Pancreas (tissue), 10 donors: ENCODE data around the gene SPRR5. TPM values are rescaled to one million over a fixed set of nuclear protein-coding genes. Genes with fewer than 3 reads are reported as not detected.

ENCODE experiments used
- ATAC-seq, 4 donors: fragments of 200-7000 bp; cut with Tn5 transposase; one replicate each; pipeline versions ENCODE4 v1.8.0 to v1.9.1; 2020; ENCODE audit warnings: mild to moderate bottlenecking in 4 of 4, moderate library complexity in 4 of 4
- DNase-seq, 6 donors: peaks; one replicate each; pipeline ENCODE4 v3.0.0-alpha.2; 2020
- FAIRE-seq: peaks from 2 replicates; lab custom pipeline; 2012; peaks lifted over from hg19 to GRCh38; lab: Jason Lieb, UNC
- H3K27ac ChIP-seq, 4 donors: fragments of 200-600 bp; sonication (generic); 1 replicate in 3 of 4; 2 replicates in 1 of 4; pipeline versions ENCODE4 v1.5.0 to v1.8.0; 2020
- H3K27me3 ChIP-seq, 4 donors: fragments of 200-600 bp; one replicate each; pipeline ENCODE4 v1.8.0; 2021
- H3K36me3 ChIP-seq, 3 donors: fragments of 200-600 bp; sonication (generic) in 1 of 3; one replicate each; pipeline versions ENCODE4 v1.5.0 to v1.8.0; 2020 to 2021
- H3K4me1 ChIP-seq, 3 donors: fragments of 200-600 bp; one replicate each; pipeline ENCODE4 v1.8.0; 2021
- H3K4me3 ChIP-seq, 4 donors: fragments of 200-600 bp; sonication (generic) in 2 of 4; one replicate each; pipeline versions ENCODE4 v1.5.0 to v1.8.0; 2020 to 2021
- H3K9me3 ChIP-seq, 4 donors: fragments of 200-600 bp; one replicate each; pipeline ENCODE4 v1.8.0; 2021
- WGBS, 2 donors: extraction: QIAGEN DNeasy Blood & Tissue Kit; methylation state at CpG; one replicate each; pipeline ENCODE4 v1.1.7; 2013; 5-methylcytosine and 5-hydroxymethylcytosine counted together
- intact Hi-C, 3 donors: fragments of 100-400 bp; cut with DNase I; formaldehyde crosslinking; loops; one replicate each; pipeline versions ENCODE4 v1.11.1 to v1.14.2; 2022
- polyA plus RNA-seq, 2 donors: library from polyadenylated mRNA; stranded (reverse); fragments of 200-250 nt; gene quantifications; one replicate each; pipeline ENCODE4 v1.2.3, GENCODE V29; 2013
- total RNA-seq, 6 donors: library from RNA; stranded (reverse); fragmentation: NEBNext Ultra II Directional in 4 of 6; extraction: Animal tissue kit (Norgen Biotek cat#: 25700) in 4 of 6; gene quantifications; one replicate each; pipeline versions ENCODE4 v1.2.1 to v1.2.4, GENCODE V29; 2021 to 2023
- TF ChIP-seq, protein P1 (sequence below), 4 donors: fragments of 200-600 bp; sonication (generic) in 3 of 4; IDR thresholded peaks; one replicate each; pipeline versions ENCODE4 v1.5.0 to v1.8.0; 2021; ENCODE audit warnings: antibody characterized with exemption in 4 of 4
- donor health status: healthy with polysubstance abuse.
- donor health status: DM: no; HTN: no; CAD: no; lungs with moderate emphysema.
- donor health status: DM: no; HTN: no; CAD: no.
- donor health status: control.
- donor health status: control.
- donor health status: Bipolar disorder and iron deficiency.
- donor health status: DM: yes; HTN: yes; CAD: no.
- donor health status: DM: no; HTN: no; CAD: no.
- donor health status: DM: no; HTN: no; CAD: no.
- donor health status: DM: yes; HTN: yes; CAD: no.

Gene SPRR5
- total and polyA plus RNA-seq, 8 donors: not detected

DNA sequence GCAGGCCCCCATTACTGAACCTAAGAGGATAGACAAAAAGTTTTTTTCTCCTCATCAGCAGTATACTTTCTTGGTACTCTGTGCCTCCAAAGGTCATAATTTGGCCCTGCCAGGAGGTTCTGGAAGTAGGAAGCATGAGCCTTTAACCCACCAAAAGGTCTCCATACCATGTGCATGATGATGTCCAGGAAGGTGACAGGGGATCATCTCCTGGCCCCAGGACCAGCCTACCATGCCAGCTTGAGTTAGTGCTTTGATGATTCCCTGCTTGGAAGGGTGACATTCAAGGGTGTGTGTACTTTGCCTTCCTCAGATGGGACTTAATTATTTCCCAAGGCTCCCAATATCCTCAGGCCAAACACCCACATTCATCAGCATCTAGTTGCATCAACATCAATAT lies 30.6 kb downstream of the SPRR5 start:
- FAIRE-seq (no peak), ATAC-seq (no peak), DNase-seq (no peak)
- Histone ChIP-seq H3K36me3 (no peaks in the 10 kb centered on the region), H3K27ac (no peak overlapping the region), H3K4me1 (no peaks in the 10 kb centered on the region), H3K4me3 (no peak overlapping the region), H3K9me3 (no peaks in the 10 kb centered on the region), H3K27me3 (no peaks in the 10 kb centered on the region)
- TF ChIP-seq, protein P1, sequence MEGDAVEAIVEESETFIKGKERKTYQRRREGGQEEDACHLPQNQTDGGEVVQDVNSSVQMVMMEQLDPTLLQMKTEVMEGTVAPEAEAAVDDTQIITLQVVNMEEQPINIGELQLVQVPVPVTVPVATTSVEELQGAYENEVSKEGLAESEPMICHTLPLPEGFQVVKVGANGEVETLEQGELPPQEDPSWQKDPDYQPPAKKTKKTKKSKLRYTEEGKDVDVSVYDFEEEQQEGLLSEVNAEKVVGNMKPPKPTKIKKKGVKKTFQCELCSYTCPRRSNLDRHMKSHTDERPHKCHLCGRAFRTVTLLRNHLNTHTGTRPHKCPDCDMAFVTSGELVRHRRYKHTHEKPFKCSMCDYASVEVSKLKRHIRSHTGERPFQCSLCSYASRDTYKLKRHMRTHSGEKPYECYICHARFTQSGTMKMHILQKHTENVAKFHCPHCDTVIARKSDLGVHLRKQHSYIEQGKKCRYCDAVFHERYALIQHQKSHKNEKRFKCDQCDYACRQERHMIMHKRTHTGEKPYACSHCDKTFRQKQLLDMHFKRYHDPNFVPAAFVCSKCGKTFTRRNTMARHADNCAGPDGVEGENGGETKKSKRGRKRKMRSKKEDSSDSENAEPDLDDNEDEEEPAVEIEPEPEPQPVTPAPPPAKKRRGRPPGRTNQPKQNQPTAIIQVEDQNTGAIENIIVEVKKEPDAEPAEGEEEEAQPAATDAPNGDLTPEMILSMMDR (IDR thresholded peaks at IDR 0.05): no peak
- intact Hi-C loops: no loop called here

DNA sequence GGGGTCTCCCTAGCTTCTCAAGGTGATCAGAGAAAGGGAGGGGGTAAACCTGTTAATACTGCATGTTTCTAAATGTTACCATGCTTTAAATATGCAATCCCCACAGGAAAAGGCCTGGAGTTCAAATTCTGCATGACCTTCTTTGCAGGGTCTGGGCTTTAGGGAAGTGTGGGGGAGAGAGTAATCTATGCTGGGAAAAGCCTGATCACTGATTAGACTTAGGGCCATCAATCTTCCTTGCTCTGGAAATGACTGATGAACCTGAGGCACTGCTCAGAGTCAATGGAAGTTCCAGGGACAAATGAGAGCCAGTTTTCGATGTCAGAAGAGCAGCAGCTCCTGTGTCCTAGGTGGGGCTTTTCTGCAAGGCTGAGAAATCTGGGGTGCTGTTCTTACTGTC lies 33.7 kb downstream of the SPRR5 start:
- TF ChIP-seq, protein P1 (IDR thresholded peaks at IDR 0.05): no peak
- ATAC-seq: no peak
- no peaks in the 10 kb centered on the region for H3K27me3 ChIP-seq
- no peak overlapping the region for H3K27ac ChIP-seq
- H3K9me3 ChIP-seq: no peaks in the 10 kb centered on the region
- intact Hi-C loops: no loop called here
- no peak for FAIRE-seq
- DNase-seq: no peak
- H3K4me1 ChIP-seq: no peaks in the 10 kb centered on the region
- no peaks in the 10 kb centered on the region for H3K36me3 ChIP-seq
- 72 to 74% methylated on average over 1 of the region's 1 CpG for WGBS, 2 donors
- no peak overlapping the region for H3K4me3 ChIP-seq

DNA sequence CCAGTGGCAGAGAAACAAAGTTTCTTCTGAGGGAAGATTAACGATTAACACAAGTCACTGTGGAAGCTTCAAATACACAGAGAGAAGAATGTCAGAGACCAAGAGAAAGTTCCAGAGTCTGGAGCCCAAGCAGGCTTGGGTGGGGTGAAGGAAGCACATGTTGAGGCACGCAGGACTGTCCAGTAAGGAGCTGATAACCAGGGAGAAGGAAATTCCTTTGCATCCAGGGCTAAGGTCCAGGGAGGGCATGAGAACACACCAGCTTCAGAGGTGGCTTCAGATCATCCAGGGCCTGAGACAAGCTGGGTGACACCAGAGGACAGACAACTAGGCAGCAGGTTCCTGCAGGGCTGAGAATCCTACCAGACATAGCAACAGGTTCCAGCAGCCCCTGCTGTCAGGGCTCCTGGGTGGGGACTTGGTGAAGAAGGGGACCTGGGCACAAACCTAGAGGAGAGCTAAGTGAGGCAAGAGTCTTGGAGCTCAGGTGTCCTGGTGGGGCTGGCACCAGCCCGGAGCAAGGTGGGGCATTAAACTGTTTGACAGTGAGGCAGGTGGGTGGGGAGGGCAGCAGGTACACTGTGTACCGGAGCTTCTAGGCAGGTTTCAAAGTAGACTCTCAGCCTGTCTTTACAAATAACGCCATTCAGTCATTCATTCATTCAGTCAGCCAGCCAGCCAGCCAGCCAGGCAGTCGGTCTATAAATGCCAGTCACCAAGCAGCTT lies 34.3 kb downstream of the SPRR5 start:
- Histone ChIP-seq H3K4me1 (no peaks in the 10 kb centered on the region), H3K9me3 (no peaks in the 10 kb centered on the region), H3K36me3 (no peaks in the 10 kb centered on the region), H3K4me3 (no peak overlapping the region), H3K27me3 (no peaks in the 10 kb centered on the region), H3K27ac (no peak overlapping the region)
- TF ChIP-seq, protein P1 (IDR thresholded peaks at IDR 0.05): no peak
- DNase-seq: no peak
- intact Hi-C loops: no loop called here
- no peak for ATAC-seq
- FAIRE-seq: no peak
- WGBS, 2 donors: 74 to 80% methylated on average over 6 of the region's 6 CpGs

DNA sequence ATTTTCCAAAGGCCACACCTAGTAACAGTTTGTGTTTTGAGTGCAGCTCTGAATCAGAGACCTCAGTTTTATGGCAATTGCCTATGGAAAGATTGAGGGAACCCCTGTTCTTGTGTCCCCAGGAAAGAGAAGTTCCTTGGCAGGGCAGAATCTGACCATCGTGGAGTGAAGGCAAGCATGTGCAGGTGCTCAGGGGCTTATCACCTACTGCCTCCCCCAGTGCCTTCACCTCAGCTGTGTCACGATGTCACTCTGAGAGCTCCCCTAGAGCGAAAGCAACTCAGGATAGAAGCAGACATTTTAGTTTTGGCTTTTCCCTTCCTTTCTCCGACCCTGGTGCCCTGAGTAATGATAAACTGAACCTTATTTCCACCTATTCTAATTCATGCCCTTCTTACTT lies 35.1 kb downstream of the SPRR5 start:
- 86 to 88% methylated on average over 4 of the region's 4 CpGs for WGBS, 2 donors
- Histone ChIP-seq H3K27ac (no peak overlapping the region), H3K36me3 (no peaks in the 10 kb centered on the region), H3K27me3 (no peaks in the 10 kb centered on the region), H3K4me1 (no peaks in the 10 kb centered on the region), H3K4me3 (no peak overlapping the region), H3K9me3 (no peaks in the 10 kb centered on the region)
- DNase-seq (no peak), FAIRE-seq (no peak), ATAC-seq (no peak)
- intact Hi-C loops: no loop called here
- TF ChIP-seq, protein P1 (IDR thresholded peaks at IDR 0.05): no peak

DNA sequence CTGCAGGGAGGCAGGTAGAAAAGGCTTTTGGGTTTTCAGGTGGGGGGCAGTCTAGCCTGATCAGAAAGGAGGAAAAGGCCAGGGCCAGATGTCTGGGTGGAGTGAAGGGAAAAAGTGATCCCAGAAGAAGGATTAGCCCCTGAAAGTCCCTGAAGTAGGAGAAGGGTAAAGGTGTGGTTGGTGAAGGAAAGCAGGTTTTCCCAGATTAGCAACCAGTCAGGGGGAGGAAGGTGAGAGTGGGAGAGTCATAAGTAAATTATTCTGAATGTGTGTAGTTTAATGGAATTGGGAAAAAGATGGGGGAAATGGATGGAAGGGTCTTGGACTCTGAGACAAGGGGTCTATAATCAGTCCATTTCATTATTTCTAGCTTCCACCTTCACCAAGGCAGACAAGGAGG lies 36.2 kb downstream of the SPRR5 start:
- no peaks in the 10 kb centered on the region for H3K4me1 ChIP-seq
- DNase-seq (no peak), FAIRE-seq (no peak), ATAC-seq (no peak)
- intact Hi-C loops: no loop called here
- no peak overlapping the region for H3K27ac ChIP-seq
- H3K36me3 ChIP-seq: no peaks in the 10 kb centered on the region
- H3K4me3 ChIP-seq: no peak overlapping the region
- no peaks in the 10 kb centered on the region for H3K9me3 ChIP-seq
- no peaks in the 10 kb centered on the region for H3K27me3 ChIP-seq
- TF ChIP-seq, protein P1 (IDR thresholded peaks at IDR 0.05): no peak
